Measurements from ENCODE around the gene TNS1. TPM values are rescaled to one million over a fixed set of nuclear protein-coding genes. Genes with fewer than 3 reads are reported as not detected.

The TNS1 gene
- total RNA-seq, 1 donor from 2014 or later = 11.6 TPM

GRCh38 chr2:217838409-217838831 is 164.4 kb downstream of the TNS1 start:
- H3K27ac Mint-ChIP-seq (ENCODE audit: unreplicated experiment) = no peak overlapping the region
- no peak overlapping the region for H3K4me3 Mint-ChIP-seq (ENCODE audit: unreplicated experiment)
- no peaks in the 10 kb centered on the region for H3K4me1 Mint-ChIP-seq (ENCODE audit: unreplicated experiment)

GRCh38 chr2:217837530-217837929 is 165.3 kb downstream of the TNS1 start:
- no peaks in the 10 kb centered on the region for H3K9me3 Mint-ChIP-seq (ENCODE audit: unreplicated experiment)
- DNase-seq (ENCODE audit: low spot score) = no peak
- H3K4me1 Mint-ChIP-seq (ENCODE audit: unreplicated experiment) = no peaks in the 10 kb centered on the region
- H3K36me3 Mint-ChIP-seq (ENCODE audit: low read depth, unreplicated experiment) = peaks cover 15% of the 10 kb centered on the region
- no peak for TF ChIP-seq CTCF (IDR thresholded peaks at IDR 0.05; ENCODE audit: unreplicated experiment)
- H3K27me3 Mint-ChIP-seq (ENCODE audit: unreplicated experiment) = peaks cover 9% of the 10 kb centered on the region
- no peak overlapping the region for H3K4me3 Mint-ChIP-seq (ENCODE audit: unreplicated experiment)
- H3K27ac Mint-ChIP-seq (ENCODE audit: unreplicated experiment) = no peak overlapping the region

More at GRCh38 chr2:217838409-217838831, 164.4 kb downstream of the TNS1 start:
- peaks cover 8% of the 10 kb centered on the region for H3K27me3 Mint-ChIP-seq (ENCODE audit: unreplicated experiment)
- H3K36me3 Mint-ChIP-seq (ENCODE audit: low read depth, unreplicated experiment) = peaks cover 13% of the 10 kb centered on the region
- no peak for TF ChIP-seq CTCF (IDR thresholded peaks at IDR 0.05; ENCODE audit: unreplicated experiment)
- H3K9me3 Mint-ChIP-seq (ENCODE audit: unreplicated experiment) = no peaks in the 10 kb centered on the region
- no peak for DNase-seq (ENCODE audit: low spot score)

GRCh38 chr2:217836901-217837491 is 165.8 kb downstream of the TNS1 start:
- Mint-ChIP-seq H3K27me3 (ENCODE audit: unreplicated experiment) (peaks cover 11% of the 10 kb centered on the region), H3K27ac (ENCODE audit: unreplicated experiment) (no peak overlapping the region), H3K4me3 (ENCODE audit: unreplicated experiment) (no peak overlapping the region), H3K9me3 (ENCODE audit: unreplicated experiment) (no peaks in the 10 kb centered on the region), H3K36me3 (ENCODE audit: low read depth, unreplicated experiment) (peaks cover 16% of the 10 kb centered on the region), H3K4me1 (ENCODE audit: unreplicated experiment) (no peaks in the 10 kb centered on the region)
- no peak for DNase-seq (ENCODE audit: low spot score)
- TF ChIP-seq CTCF (IDR thresholded peaks at IDR 0.05; ENCODE audit: unreplicated experiment) = no peak

GRCh38 chr2:217835931-217836891 is 166.6 kb downstream of the TNS1 start:
- H3K9me3 Mint-ChIP-seq (ENCODE audit: unreplicated experiment) = no peaks in the 10 kb centered on the region
- TF ChIP-seq CTCF (IDR thresholded peaks at IDR 0.05; ENCODE audit: unreplicated experiment) = no peak
- H3K4me1 Mint-ChIP-seq (ENCODE audit: unreplicated experiment) = peaks cover 3% of the 10 kb centered on the region
- peaks cover 16% of the 10 kb centered on the region for H3K36me3 Mint-ChIP-seq (ENCODE audit: low read depth, unreplicated experiment)
- DNase-seq (ENCODE audit: low spot score) = no peak
- H3K4me3 Mint-ChIP-seq (ENCODE audit: unreplicated experiment) = no peak overlapping the region
- H3K27ac Mint-ChIP-seq (ENCODE audit: unreplicated experiment) = no peak overlapping the region
- H3K27me3 Mint-ChIP-seq (ENCODE audit: unreplicated experiment) = peaks cover 14% of the 10 kb centered on the region

All from endothelial cell (in vitro differentiated cells).